ENCODE results near the gene DDX59.

GRCh38 chr1:200683298-200683697 is 13.6 kb upstream of the DDX59 start:
- TF ChIP-seq CTCF (IDR thresholded peaks at IDR 0.05) (no peak), POLR2A (IDR thresholded peaks at IDR 0.05) (no peak)

Data from prostate gland (tissue), 2 donors.